Caco-2 (cell line): ENCODE measurements around the gene MDN1. TPM values are rescaled to one million over a fixed set of nuclear protein-coding genes. Genes with fewer than 3 reads are reported as not detected.

Experiments
- BruUV-seq: library from RNA; stranded (reverse); fragments of 400-500 nt; replicated peaks from 2 replicates; lab custom pipeline; 2021; lab: Mats Ljungman, UMichigan
- CTCF ChIA-PET: fragments of 300-600 bp; sonication (Branson Sonifier 250); formaldehyde crosslinking; loops from one replicate; lab custom pipeline; 2022; ENCODE audit warnings: antibody characterized with exemption; lab: Charles Lee
- POLR2A ChIA-PET: fragments of 300-600 bp; sonication (Branson Sonifier 250); formaldehyde crosslinking; loops from one replicate; lab custom pipeline; 2022; ENCODE audit warnings: antibody characterized with exemption; lab: Charles Lee
- DNase-seq, 2 experiments: peaks; one replicate each; pipeline versions ENCODE4 v3.0.0 to v3.0.0-alpha.2; 2020 to 2022
- H3K27me3 ChIP-seq: replicated peaks from 2 replicates; pipeline ENCODE4 v1.6.0; 2011; ENCODE audit warnings: low read length; ENCODE audit not compliant: control insufficient read depth, insufficient read depth
- H3K36me3 ChIP-seq: 2 replicates; pipeline ENCODE4 v1.5.1; 2011; ENCODE audit warnings: low read length; ENCODE audit not compliant: control insufficient read depth, insufficient read depth
- H3K4me1 ChIP-seq: fragments of 250-450 bp; sonication (Bioruptor Pico); 2 replicates; pipeline ENCODE4 v1.5.1; 2020; ENCODE audit warnings: mild to moderate bottlenecking
- H3K4me3 ChIP-seq: 2 replicates; pipeline ENCODE4 v1.5.1; 2011; ENCODE audit warnings: low read depth, mild to moderate bottlenecking, control low read depth, low read length
- H3K9me3 ChIP-seq: fragments of 250-450 bp; sonication (Bioruptor Pico); 2 replicates; pipeline ENCODE4 v1.5.1; 2020; ENCODE audit warnings: mild to moderate bottlenecking, moderate library complexity
- H3K27ac Mint-ChIP-seq: one replicate; pipeline ENCODE4 v1.8.0; 2022; ENCODE audit warnings: mixed read lengths; ENCODE audit not compliant: unreplicated experiment
- H3K27me3 Mint-ChIP-seq: one replicate; pipeline ENCODE4 v1.8.0; 2022; ENCODE audit warnings: mixed read lengths; ENCODE audit not compliant: insufficient read depth, unreplicated experiment
- H3K36me3 Mint-ChIP-seq: one replicate; pipeline ENCODE4 v1.8.0; 2022; ENCODE audit warnings: mild to moderate bottlenecking, mixed read lengths; ENCODE audit not compliant: insufficient read depth, unreplicated experiment
- H3K4me1 Mint-ChIP-seq: one replicate; pipeline ENCODE4 v1.8.0; 2022; ENCODE audit warnings: low read depth, mixed read lengths; ENCODE audit not compliant: unreplicated experiment
- H3K4me3 Mint-ChIP-seq: one replicate; pipeline ENCODE4 v1.8.0; 2022; ENCODE audit warnings: mild to moderate bottlenecking, moderate library complexity, mixed read lengths; ENCODE audit not compliant: unreplicated experiment
- H3K9me3 Mint-ChIP-seq: one replicate; pipeline ENCODE4 v1.8.0; 2022; ENCODE audit warnings: mixed read lengths; ENCODE audit not compliant: unreplicated experiment
- intact Hi-C: fragments of 100-400 bp; cut with micrococcal nuclease; formaldehyde crosslinking; loops from one replicate; pipeline ENCODE4 v1.10.0; 2022; ENCODE audit not compliant: unreplicated experiment
- total RNA-seq: library from RNA; stranded (reverse); gene quantifications from 2 replicates; pipeline ENCODE4 v1.2.3, GENCODE V29; 2022
- TF ChIP-seq, protein P1 (sequence below), 2 experiments: fragments of 200-600 bp in 1 of 2; IDR thresholded peaks; 1 replicate in 1 of 2; 2 replicates in 1 of 2; pipeline versions ENCODE4 v1.5.1 to v1.8.0; 2011 to 2022; ENCODE audit warnings: antibody characterized with exemption in 1 of 2, control low read depth in 1 of 2, inconsistent platforms in 1 of 2, low read depth in 1 of 2, low read length in 1 of 2, mild to moderate bottlenecking in 1 of 2, moderate library complexity in 1 of 2; ENCODE audit not compliant: insufficient read depth in 1 of 2, severe bottlenecking in 1 of 2, unreplicated experiment in 1 of 2

Gene MDN1
- total RNA-seq, 1 experiment from 2014 or later = 49.0 TPM

DNA sequence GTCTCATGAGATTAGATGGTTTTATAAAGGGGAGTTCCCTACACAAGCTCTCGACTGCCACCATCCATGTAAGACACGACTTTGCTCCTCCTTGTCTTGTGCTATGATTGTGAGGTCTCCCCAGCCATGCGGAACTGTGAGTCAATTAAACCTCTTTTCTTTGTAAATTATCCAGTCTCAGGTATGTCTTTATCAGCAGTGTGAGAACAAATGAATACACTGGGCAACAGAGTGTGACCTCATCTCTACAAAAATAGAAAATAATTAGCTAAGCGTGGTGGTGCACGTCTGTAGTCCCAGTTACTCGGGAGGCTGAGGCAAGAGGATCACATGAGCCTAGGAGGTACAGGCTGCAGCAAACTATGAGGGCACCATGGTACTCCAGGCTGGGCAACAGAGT, 51.3 kb downstream of the MDN1 start:
- H3K4me1 Mint-ChIP-seq = no peaks in the 10 kb centered on the region
- CTCF ChIA-PET = no interaction called here
- POLR2A ChIA-PET = no interaction called here
- TF ChIP-seq, protein P1, sequence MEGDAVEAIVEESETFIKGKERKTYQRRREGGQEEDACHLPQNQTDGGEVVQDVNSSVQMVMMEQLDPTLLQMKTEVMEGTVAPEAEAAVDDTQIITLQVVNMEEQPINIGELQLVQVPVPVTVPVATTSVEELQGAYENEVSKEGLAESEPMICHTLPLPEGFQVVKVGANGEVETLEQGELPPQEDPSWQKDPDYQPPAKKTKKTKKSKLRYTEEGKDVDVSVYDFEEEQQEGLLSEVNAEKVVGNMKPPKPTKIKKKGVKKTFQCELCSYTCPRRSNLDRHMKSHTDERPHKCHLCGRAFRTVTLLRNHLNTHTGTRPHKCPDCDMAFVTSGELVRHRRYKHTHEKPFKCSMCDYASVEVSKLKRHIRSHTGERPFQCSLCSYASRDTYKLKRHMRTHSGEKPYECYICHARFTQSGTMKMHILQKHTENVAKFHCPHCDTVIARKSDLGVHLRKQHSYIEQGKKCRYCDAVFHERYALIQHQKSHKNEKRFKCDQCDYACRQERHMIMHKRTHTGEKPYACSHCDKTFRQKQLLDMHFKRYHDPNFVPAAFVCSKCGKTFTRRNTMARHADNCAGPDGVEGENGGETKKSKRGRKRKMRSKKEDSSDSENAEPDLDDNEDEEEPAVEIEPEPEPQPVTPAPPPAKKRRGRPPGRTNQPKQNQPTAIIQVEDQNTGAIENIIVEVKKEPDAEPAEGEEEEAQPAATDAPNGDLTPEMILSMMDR (IDR thresholded peaks at IDR 0.05; ENCODE audit: insufficient read depth in 1 of 2, low read depth in 1 of 2, low read length in 1 of 2, severe bottlenecking in 1 of 2, unreplicated experiment in 1 of 2) = no peak
- no TSS peak for BruUV-seq
- H3K4me1 ChIP-seq = no peaks in the 10 kb centered on the region
- H3K27me3 ChIP-seq = no peaks in the 10 kb centered on the region
- H3K27ac Mint-ChIP-seq = no peak overlapping the region
- H3K9me3 Mint-ChIP-seq = no peaks in the 10 kb centered on the region
- H3K4me3 ChIP-seq = no peak overlapping the region
- no peak overlapping the region for H3K4me3 Mint-ChIP-seq
- H3K9me3 ChIP-seq = no peaks in the 10 kb centered on the region
- intact Hi-C loops = no loop called here
- H3K36me3 ChIP-seq = peaks cover 1% of the 10 kb centered on the region; the same call in 1 of the 2 replicates
- no peak for DNase-seq
- H3K36me3 Mint-ChIP-seq = peaks cover 67% of the 10 kb centered on the region
- no peaks in the 10 kb centered on the region for H3K27me3 Mint-ChIP-seq

DNA sequence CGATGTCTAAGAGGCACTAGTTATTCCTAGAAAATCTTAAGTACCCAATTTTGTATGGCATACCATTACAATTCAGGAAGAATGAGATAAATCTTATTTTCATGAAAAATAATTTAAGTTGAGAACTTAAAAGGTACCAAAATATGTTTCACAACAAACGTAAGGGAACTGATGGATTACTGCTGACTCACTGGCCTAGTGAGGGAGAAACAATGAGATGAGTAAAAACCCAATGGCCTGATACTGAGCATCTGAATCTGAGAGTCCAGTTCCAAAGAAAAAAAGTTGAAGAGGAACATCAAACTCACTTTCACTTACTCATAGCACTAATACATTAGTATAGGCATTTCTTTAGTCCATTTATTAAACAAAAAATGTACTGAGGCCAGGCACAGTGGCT, 56.0 kb downstream of the MDN1 start:
- Histone ChIP-seq H3K9me3 (no peaks in the 10 kb centered on the region), H3K4me1 (no peaks in the 10 kb centered on the region), H3K36me3 (peaks cover 1% of the 10 kb centered on the region; the same call in 1 of the 2 replicates), H3K4me3 (no peak overlapping the region), H3K27me3 (no peaks in the 10 kb centered on the region)
- Mint-ChIP-seq H3K27me3 (no peaks in the 10 kb centered on the region), H3K4me1 (no peaks in the 10 kb centered on the region), H3K9me3 (no peaks in the 10 kb centered on the region), H3K36me3 (peaks cover 58% of the 10 kb centered on the region), H3K27ac (no peak overlapping the region), H3K4me3 (no peak overlapping the region)
- DNase-seq = no peak
- POLR2A ChIA-PET = no interaction called here
- intact Hi-C loops = no loop called here
- BruUV-seq = no TSS peak
- CTCF ChIA-PET = no interaction called here
- TF ChIP-seq, protein P1 (IDR thresholded peaks at IDR 0.05; ENCODE audit: insufficient read depth in 1 of 2, low read depth in 1 of 2, low read length in 1 of 2, severe bottlenecking in 1 of 2, unreplicated experiment in 1 of 2) = no peak

DNA sequence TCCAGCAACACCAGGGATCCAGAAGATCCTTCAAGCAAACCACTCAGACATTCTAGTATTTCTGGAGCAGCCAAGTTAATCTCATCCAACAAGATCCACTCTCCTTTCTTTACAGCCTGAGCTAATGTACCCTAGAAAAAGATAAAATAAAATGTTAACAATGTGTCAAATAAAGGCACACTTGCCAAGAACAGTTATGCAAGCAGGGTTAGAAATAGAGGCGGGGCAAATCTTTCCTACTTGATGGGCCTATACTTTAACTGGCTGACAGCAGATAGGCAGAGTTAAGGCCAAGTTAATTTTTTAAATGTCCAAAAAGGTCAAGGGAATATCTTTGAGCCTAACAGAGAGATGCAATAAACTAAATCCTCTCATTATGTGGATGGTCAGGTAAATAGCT, 60.8 kb downstream of the MDN1 start:
- peaks cover 59% of the 10 kb centered on the region for H3K36me3 Mint-ChIP-seq
- Histone ChIP-seq H3K9me3 (no peaks in the 10 kb centered on the region), H3K36me3 (no peaks in the 10 kb centered on the region), H3K4me3 (no peak overlapping the region), H3K27me3 (no peaks in the 10 kb centered on the region), H3K4me1 (no peaks in the 10 kb centered on the region)
- intact Hi-C loops = no loop called here
- H3K4me1 Mint-ChIP-seq = no peaks in the 10 kb centered on the region
- no TSS peak for BruUV-seq
- H3K27me3 Mint-ChIP-seq = no peaks in the 10 kb centered on the region
- CTCF ChIA-PET = no interaction called here
- H3K27ac Mint-ChIP-seq = no peak overlapping the region
- TF ChIP-seq, protein P1 (IDR thresholded peaks at IDR 0.05; ENCODE audit: insufficient read depth in 1 of 2, low read depth in 1 of 2, low read length in 1 of 2, severe bottlenecking in 1 of 2, unreplicated experiment in 1 of 2) = no peak
- POLR2A ChIA-PET = no interaction called here
- DNase-seq = no peak
- H3K9me3 Mint-ChIP-seq = no peaks in the 10 kb centered on the region
- no peak overlapping the region for H3K4me3 Mint-ChIP-seq
